ENCODE measurements around the gene CLCNKB. TPM values are rescaled to one million over a fixed set of nuclear protein-coding genes. Genes with fewer than 3 reads are reported as not detected.
A peak's percentile ranks its signal among the peaks of the same experiment; 100 is the strongest.

Gene CLCNKB
- total and polyA plus RNA-seq, 2 experiments from 2014 or later: 1.3 to 1.9 TPM

DNA sequence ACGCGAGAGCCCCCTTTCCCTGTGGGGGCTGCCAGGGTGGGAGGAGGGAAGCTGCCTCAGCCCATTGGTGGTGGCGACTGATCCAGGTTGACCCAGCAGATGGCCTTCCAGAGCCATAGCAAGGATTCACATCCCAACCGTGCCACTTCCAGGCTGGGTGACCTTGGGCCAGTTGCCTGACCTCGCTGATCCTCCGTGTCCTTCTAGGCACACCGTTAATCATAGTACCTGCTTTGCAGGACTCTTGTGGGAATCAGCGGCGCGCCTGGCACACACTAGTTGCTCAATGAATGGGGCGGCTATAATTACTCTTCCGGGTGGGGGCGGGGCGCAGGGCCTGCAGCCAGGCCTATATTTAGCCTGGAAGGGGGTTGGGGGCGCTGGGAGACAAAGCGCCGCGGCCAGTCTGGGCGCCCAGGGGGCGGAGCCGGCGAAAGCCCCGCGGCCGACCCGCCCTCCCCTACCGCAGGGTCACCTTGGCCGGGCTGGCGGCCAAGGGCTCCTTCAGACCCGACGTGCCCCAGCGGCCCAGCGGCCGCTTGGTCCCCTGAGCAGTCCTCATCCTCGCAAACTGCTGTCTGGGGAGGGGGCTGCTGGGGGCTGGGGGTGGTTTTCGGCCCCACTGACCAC, 30.9 kb upstream of the CLCNKB start:
- Histone ChIP-seq H3K36me3 (ENCODE audit: insufficient read depth) (no peaks in the 10 kb centered on the region), H3K4me3 (peak overlapping the region; percentile 61), H3F3A (replicated peaks; ENCODE audit: low read depth) (peaks cover 6% of the 10 kb centered on the region; the same call in 1 of the 2 replicates), H3K79me2 (replicated peaks; ENCODE audit: insufficient read depth) (no peaks in the 10 kb centered on the region), H3K9me2 (ENCODE audit: insufficient read depth) (no peaks in the 10 kb centered on the region), H4K20me1 (replicated peaks; ENCODE audit: insufficient read depth) (no peaks in the 10 kb centered on the region), H3K4me2 (peak overlapping the region; percentile 83), H3K27me3 (ENCODE audit: insufficient read depth) (no peaks in the 10 kb centered on the region), H3K4me1 (ENCODE audit: insufficient read depth) (peaks cover 36% of the 10 kb centered on the region), H2AFZ (peak overlapping the region; percentile 87; the same call in 1 of the 2 replicates), H3K27ac (ENCODE audit: low read depth) (peak overlapping the region; percentile 87)
- peaks cover 17% of the 10 kb centered on the region for H3K27me3 Mint-ChIP-seq (ENCODE audit: insufficient read depth, low read depth, poor library complexity)
- H3K4me1 Mint-ChIP-seq: peaks cover 52% of the 10 kb centered on the region
- no peak overlapping the region; the same call in 1 of the 2 replicates for H3K27ac Mint-ChIP-seq
- DNase-seq (ENCODE audit: low spot score): peak; percentile 96
- TF ChIP-seq JUNB (IDR thresholded peaks at IDR 0.05; ENCODE audit: unreplicated experiment): no peak
- TF ChIP-seq POLR2AphosphoS5 (IDR thresholded peaks at IDR 0.05; ENCODE audit: low read depth): peak; percentile 57
- no peak for TF ChIP-seq ZNF331 (CRISPR knock-in tag; IDR thresholded peaks at IDR 0.05; ENCODE audit: low read depth)
- TF ChIP-seq, protein P1, sequence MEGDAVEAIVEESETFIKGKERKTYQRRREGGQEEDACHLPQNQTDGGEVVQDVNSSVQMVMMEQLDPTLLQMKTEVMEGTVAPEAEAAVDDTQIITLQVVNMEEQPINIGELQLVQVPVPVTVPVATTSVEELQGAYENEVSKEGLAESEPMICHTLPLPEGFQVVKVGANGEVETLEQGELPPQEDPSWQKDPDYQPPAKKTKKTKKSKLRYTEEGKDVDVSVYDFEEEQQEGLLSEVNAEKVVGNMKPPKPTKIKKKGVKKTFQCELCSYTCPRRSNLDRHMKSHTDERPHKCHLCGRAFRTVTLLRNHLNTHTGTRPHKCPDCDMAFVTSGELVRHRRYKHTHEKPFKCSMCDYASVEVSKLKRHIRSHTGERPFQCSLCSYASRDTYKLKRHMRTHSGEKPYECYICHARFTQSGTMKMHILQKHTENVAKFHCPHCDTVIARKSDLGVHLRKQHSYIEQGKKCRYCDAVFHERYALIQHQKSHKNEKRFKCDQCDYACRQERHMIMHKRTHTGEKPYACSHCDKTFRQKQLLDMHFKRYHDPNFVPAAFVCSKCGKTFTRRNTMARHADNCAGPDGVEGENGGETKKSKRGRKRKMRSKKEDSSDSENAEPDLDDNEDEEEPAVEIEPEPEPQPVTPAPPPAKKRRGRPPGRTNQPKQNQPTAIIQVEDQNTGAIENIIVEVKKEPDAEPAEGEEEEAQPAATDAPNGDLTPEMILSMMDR (conservative IDR thresholded peaks at IDR 0.05; ENCODE audit: low read depth in 2 of 2): peak in 1 of 2 experiments; percentile 61; a peak in 2 of 4 replicates
- peak; percentile 71 for ATAC-seq
- H3K4me3 Mint-ChIP-seq: peak overlapping the region; percentile 65
- no peaks in the 10 kb centered on the region for H3K36me3 Mint-ChIP-seq (ENCODE audit: low read depth)
- H3K9me3 Mint-ChIP-seq: no peaks in the 10 kb centered on the region

DNA sequence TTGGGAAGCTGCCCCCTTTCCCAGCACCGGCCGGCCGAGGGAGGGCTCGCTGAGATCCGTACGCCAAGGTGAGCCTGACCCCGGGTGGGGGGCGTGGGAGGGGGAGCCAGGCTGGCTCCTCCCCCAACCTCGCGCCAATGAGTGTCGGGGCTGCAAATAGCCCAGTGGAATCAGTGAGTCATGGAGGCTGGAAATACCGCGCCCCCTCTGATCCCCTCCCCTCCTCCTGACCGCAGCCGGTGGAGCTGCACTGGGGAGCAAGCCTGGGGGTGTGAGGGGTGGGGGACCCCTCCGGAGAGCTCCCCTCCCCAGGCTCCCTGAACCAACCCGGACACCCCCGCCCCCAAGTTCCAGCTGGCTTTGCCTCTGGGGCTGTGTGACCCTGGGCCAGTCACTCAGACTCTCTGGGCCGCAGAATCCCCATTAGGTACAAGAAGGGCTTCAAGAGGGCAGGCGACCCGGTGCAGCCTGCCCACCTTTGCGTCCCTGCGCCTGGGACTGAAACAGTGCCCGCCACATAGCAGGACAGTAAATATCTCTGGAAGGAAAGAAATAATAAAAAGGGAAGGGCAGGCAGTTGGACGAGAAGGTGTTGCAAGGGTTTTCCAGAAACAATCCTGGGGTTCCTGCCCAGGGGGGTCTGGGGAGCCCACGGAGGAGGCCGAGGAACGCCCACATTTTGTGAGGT, 30.2 kb upstream of the CLCNKB start:
- peak overlapping the region; percentile 65 for H3K4me3 Mint-ChIP-seq
- H3K27ac Mint-ChIP-seq: peak overlapping the region; percentile 85
- DNase-seq (ENCODE audit: low spot score): peak; percentile 90

More for the DNA sequence above, 30.2 kb upstream of the CLCNKB start:
- peaks cover 38% of the 10 kb centered on the region for H3K4me1 ChIP-seq (ENCODE audit: insufficient read depth)
- peak; percentile 60 for ATAC-seq
- Mint-ChIP-seq H3K4me1 (peaks cover 57% of the 10 kb centered on the region), H3K36me3 (ENCODE audit: low read depth) (no peaks in the 10 kb centered on the region), H3K9me3 (no peaks in the 10 kb centered on the region), H3K27me3 (ENCODE audit: insufficient read depth, low read depth, poor library complexity) (peaks cover 19% of the 10 kb centered on the region)
- no peaks in the 10 kb centered on the region for H3K27me3 ChIP-seq (ENCODE audit: insufficient read depth)
- H2AFZ ChIP-seq: 0 out of 2 replicates have a peak overlapping the region, but pooled peaks have one; percentile 72
- H3K4me2 ChIP-seq: peak overlapping the region; percentile 83
- H4K20me1 ChIP-seq (replicated peaks; ENCODE audit: insufficient read depth): no peaks in the 10 kb centered on the region
- no peaks in the 10 kb centered on the region for H3K36me3 ChIP-seq (ENCODE audit: insufficient read depth)
- TF ChIP-seq, protein P1 (conservative IDR thresholded peaks at IDR 0.05; ENCODE audit: low read depth in 2 of 2): no peak
- TF ChIP-seq EZH2 (IDR thresholded peaks at IDR 0.05; ENCODE audit: low read depth, unreplicated experiment) (no peak), EZH2phosphoT487 (IDR thresholded peaks at IDR 0.05; ENCODE audit: unreplicated experiment) (no peak), POLR2AphosphoS5 (IDR thresholded peaks at IDR 0.05; ENCODE audit: low read depth) (peak; percentile 9; the same call in 1 of the 2 replicates), CREB1 (CRISPR knock-in tag; IDR thresholded peaks at IDR 0.05; ENCODE audit: low read depth) (peak; percentile 29; the same call in 1 of the 2 replicates), STAT1 (IDR thresholded peaks at IDR 0.05; ENCODE audit: unreplicated experiment) (no peak), JUNB (IDR thresholded peaks at IDR 0.05; ENCODE audit: unreplicated experiment) (no peak), NANOG (IDR thresholded peaks at IDR 0.05; ENCODE audit: borderline replicate concordance) (no peak)
- peak overlapping the region; percentile 61 for H3K4me3 ChIP-seq
- H3K79me2 ChIP-seq (replicated peaks; ENCODE audit: insufficient read depth): no peaks in the 10 kb centered on the region
- 0 out of 2 replicates have a peak overlapping the region, but pooled peaks have one; percentile 87 for H3K27ac ChIP-seq (ENCODE audit: low read depth)
- peaks cover 6% of the 10 kb centered on the region; the same call in 1 of the 2 replicates for H3F3A ChIP-seq (replicated peaks; ENCODE audit: low read depth)
- no peaks in the 10 kb centered on the region for H3K9me2 ChIP-seq (ENCODE audit: insufficient read depth)
